GM19397 (cell line): ENCODE results near the gene EIF6.

Experiments used
- ATAC-seq: cut with Tn5 transposase; IDR thresholded peaks from one replicate; pipeline ENCODE4 v1.9.1; 2021; ENCODE audit warnings: mild to moderate bottlenecking, moderate library complexity; ENCODE audit not compliant: unreplicated experiment

Gene EIF6

GRCh38 chr20:35295674-35296073, 11.1 kb upstream of the EIF6 start:
- ATAC-seq: no peak

DNA sequence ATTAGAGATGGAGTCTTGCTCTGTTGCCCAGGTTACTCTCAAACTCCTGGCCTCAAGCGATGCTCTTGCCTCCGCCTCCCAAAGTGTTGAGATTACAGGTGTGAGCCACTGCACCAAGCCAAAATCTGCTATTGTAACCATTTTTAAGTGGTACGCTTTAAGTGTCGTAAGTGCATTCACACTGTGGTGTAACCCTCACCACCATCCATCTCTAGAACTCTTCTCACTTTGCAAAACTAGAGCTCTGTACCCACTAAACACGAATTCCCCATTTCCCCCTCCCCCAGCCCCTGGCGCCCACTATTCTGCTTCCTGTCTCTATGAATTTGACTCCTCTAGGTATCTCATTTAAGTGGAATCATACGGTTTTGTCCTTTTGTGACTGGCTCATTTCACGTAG, 10.5 kb upstream of the EIF6 start:
- ATAC-seq: no peak

GRCh38 chr20:35294293-35294685, 9.7 kb upstream of the EIF6 start:
- ATAC-seq: no peak

DNA sequence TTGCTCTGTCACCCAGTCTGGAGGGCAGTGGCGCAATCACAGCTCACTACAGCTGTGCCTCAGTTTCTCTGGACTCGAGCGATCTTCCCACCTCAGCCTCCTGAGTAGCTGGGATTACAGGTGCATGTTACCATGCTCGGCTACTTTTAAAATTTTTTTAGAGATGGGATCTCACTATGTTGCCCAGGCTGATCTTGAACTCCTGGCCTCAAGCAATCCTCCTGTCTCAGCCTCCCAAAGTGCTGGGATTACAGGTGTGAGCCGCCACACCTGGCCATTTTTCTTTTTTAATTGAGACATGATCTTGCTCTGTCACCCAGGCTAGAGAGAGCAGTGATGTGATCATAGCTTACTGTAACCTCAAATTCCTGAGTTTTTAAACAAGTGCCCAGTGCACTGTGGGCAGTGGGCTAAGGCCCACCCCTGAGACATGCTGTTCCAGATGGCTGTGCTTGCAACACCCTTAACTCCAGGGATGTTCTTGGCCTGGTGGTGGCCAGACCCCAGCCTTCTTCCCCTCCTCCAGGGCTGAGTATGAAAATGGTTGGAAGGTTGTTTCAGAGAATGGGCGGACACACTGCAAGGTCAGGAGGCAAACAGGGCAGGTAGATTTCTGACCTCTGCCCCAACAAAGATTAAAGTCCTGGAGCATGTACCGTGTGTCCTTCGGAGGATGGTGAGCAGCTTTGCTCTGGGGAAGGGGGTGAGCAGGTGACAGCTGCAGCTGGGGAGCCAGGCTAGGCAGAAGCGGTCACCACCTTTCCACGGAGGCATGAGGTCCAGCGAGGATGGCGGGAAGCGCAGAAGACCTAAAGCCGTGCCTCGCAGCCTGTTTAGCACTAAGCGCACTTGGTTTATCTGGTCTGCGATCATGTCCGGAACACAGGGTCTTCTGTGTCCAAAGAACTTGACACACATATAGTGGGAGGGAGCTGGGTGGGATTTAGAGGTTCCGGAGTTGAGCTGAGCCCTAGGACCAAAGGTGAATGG, 9.0 kb upstream of the EIF6 start:
- no peak for ATAC-seq

- ATAC-seq: no peak
Observed at GRCh38 chr20:35292504-35293285, 8.1 kb upstream of the EIF6 start.

DNA sequence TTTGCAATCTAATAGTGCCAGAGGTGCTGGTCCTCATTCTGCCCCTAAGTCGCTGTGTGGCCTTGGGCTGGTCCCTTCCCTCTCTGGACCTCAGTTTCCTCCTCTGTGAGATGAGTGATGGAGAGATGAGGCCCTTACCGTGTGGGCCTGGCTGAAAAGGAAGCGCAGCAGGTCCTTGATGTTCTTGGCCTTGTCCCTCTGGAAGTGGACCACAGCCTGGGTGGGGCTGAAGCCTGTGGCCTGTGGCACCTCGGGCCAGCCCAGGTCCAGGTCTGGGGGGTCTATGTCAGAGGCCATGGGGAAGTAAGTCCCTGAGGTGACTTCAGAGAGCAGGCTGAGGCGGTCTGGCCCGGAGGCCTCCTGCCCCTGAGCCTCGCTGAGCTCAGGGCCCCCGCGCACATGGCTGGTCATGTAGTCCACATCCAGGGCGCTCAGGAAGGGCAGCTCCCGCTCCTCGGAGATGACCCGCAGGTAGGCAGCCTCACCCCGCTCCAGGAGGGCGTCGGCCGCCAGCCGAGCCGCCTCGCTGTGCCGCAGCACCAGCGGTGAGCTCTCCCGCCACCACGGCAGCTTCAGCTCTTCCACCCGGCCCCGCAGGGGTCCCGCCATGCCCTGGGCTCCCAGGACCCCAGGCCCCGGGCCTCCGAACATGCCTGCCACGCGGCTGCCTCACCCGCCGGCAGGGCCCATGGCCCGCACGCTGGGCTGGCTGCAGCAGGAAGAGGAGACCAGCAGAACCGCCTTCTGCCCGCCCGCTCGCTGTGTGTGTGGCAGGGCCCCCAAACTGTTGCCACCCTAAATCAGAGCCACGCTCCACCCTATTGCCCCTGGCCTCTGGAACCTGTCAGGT, 7.3 kb upstream of the EIF6 start, which contains the start of gene FAM83C:
TSS of gene FAM83C (minus strand) at position 772 of the 850 bp plus-strand sequence. CDS start at position 651, 121 bp downstream.
- no peak for ATAC-seq

GRCh38 chr20:35290887-35291417, 6.4 kb upstream of the EIF6 start:
- ATAC-seq: no peak

GRCh38 chr20:35290186-35290886, 5.8 kb upstream of the EIF6 start:
- no peak for ATAC-seq

DNA sequence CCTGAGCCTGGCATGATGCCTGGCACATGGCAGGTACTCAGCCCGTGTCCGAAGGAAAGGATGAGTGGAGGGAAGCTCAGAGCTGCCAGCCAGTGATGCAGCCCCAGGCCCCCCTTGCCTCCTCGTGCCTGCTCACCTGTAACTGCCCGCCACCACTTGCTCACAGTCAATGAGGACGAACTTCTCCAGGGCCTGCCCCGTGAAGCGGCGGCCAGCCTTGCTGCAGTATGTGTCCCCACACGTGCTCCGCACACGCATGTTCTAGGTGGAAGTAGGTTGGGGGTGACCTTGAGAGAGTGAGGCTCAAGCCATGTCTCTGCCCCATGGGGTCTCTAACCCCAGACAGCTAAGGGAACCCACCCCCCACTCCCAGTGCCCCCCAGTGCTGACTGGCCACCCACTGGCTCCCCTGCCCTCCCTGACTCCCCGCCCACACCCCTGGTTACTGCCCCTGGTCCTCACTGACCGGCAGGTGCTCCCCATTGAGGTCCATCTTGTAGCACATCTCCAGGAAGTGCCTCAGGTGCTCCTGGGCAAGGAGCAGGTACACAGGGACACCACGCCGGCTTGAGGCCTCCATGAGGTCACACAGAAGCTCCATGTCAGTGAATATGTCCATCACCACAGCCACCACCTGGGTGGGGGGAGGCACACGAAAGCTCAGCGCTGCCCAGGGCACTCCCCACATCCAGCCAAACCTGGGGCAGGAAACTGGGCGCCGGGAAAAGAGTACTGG, 3.9 kb upstream of the EIF6 start:
- no peak for ATAC-seq

DNA sequence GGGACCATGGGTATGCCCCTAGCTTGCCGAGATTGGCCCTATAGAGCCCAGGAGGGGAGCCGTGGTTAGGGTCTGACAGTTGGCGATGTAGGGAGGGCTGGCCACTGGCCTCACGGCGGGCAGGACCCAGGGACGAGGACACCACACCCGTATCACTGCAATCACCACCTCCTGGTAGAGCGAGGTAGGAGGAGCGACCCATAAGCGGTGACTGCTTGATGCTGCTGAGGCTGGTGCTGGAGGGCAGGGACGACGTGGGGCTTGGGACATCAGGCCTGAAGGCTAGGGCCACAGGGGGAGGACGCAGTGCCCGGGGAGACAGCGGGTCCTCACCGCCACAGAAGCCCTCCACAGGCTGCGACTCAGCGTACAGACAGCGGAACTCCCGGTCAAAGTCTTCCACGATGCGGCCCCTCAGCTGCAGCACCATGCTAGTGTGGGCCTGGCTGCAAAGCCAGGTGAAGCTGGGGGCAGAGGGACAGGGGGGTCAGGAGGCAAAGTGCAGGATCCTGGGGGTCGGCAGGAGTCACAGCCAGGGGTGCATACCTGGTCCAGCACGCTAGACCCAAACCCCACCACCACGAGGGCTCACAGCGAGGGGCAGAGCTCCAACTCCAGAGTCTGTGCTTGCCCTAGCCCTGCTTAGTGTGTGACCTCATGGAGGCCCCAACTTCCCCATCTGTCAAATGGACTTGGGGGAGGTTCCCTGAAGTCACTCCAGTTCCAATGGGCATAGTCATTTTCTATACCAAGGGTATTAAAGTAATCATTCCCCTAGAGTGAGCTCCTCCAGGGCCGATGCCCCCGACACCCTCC, 3.1 kb upstream of the EIF6 start:
- no peak for ATAC-seq

DNA sequence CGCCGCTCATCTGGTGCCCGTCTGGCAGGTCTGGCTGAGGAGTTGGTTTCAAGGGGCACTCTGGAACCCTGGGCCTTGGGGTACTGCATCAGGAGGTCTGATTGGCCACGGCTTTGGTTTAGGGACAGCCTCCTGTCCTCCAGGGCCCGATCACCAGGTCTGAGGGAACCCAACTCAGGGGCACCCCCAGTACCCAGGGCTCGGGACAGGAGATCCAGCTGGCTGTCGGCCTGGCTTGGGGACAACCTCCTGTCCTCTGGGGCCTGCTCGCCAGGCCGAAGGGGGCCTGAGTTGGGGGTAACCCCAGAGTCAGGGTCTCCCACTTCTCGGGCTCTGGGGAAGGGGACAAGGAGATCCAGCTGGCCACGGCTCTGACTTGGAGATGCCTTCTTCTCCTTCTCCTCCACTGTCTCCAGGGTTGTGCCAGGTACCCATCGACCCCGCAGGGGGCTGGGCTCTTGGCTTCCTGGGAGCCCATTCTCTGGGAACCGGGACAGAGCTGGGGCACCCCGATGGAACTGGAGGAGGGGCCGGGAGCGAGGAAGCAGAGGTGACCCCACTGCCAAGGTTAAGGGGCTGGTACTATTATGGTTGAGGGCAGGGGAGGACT, 2.4 kb upstream of the EIF6 start:
- no peak for ATAC-seq

DNA sequence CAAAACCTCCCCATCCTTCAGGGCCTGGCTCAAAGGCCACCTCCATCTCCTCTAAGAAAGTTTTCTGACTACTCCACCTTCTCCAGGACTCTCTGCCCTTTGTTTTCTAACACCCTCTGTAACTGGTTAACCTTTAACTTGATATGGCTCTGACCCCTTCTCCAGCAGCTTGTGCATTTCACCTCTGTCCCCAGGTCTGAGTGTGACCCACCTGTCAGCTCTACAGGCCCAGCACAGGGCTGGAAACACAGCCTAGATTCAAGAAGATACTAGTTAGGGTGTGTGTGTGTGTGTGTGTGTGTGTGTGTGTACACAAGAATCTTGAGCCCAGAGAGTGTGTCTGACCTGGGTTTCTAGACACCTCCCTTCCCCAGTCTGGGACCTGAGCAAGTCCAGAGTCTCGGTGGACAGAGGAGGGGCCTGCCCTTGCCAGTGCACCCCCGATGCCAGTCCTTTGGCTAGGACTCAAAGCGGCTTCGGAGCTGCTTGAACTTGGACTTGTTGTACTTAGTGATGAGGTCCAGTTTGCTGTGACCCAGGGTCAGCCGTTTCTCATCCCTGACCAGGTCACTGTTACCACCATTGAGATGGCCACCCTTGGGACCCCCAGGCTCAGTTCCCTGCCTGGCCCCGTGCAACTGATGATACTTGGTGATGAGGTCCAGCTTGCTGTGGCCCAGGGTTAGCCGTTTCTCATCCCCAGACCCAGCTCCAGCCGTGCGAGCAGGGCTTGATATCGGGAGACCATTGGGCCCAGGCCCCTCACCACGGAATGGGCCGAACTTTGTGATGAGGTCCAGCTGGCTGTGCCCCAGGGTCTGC, 1.7 kb upstream of the EIF6 start:
- no peak for ATAC-seq

DNA sequence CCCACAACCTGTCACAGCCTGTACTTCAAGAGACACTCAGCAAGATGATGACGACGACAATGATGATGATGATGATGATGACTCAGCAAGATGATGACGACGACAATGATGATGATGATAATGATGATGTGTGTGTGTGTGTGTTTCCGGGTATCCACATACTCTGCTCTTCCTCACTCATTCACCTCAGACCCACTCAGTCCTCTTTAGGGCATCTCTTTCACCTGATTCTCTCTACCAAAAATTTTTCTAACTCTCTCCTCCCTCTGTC, 1.2 kb upstream of the EIF6 start:
- no peak for ATAC-seq

GRCh38 chr20:35284992-35285805, 627 bp upstream of the EIF6 start:
- no peak for ATAC-seq

DNA sequence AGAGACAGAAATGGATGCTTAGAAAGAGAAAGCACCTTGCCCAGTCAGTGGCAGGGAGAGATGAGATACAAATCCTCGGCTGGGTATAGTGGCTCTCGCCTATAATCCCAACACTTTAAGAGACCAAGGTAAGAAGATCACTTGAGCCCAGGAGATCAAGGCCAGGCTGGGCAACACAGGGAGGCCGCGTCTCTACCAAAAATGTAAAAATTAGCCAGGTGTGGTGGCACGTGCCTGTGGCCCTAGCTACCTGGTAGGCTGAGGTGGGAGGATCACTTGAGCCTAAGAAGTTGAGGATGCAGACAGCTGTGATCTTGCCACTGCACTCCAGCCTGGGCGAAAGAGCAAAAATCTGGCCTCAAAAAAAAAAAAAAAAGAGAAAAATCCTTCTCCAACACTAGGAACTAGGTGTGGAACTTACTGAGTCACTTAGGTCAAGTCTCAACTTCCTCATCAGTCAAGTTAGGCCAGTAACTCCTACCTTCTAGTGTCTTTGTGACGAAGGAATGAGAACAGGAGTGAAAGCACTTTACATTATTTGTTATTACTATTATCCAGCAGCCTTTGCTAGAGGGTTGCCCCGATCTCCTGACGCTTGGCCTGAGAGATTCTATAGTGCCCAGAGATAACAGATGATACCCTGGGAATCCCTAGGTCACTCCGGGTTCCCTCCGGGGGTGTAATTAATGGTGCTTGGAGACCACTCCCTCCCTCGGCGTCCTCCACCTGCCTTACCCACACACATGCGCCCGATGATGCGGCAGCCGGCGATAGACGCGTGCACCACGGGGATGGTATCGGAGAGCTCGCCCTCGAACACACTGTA, 918 bp downstream of the EIF6 start:
- peak; percentile 15 for ATAC-seq
